ENCODE results near the gene ANKRD30A. TPM values are rescaled to one million over a fixed set of nuclear protein-coding genes. Genes with fewer than 3 reads are reported as not detected.

ANKRD30A gene
- total RNA-seq, 4 donors from 2014 or later = 0.06 to 0.11 (median 0.08) TPM; not detected in 1

DNA sequence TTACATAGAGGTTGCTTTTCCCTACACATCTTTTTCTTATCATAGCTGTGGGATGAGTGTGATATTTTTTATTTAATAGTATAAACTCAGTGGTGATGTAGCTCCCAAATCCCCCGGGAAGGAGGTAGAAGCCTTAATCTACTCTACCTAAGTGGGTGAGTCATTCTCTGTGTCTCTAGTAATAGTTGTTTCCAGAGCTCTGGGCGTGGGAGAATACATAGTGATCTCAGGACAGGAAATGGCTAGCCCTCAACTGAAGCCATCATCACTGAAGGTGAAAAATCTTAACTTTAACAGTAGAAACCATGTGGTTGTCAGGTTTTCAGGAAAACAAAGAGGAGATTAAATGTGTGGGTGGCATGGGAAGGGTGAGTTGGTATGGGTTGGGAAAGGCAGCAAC, 278.4 kb downstream of the ANKRD30A start:
- 55 to 57% methylated on average over 2 of the region's 2 CpGs for WGBS, 2 donors
- TF ChIP-seq, protein P1, sequence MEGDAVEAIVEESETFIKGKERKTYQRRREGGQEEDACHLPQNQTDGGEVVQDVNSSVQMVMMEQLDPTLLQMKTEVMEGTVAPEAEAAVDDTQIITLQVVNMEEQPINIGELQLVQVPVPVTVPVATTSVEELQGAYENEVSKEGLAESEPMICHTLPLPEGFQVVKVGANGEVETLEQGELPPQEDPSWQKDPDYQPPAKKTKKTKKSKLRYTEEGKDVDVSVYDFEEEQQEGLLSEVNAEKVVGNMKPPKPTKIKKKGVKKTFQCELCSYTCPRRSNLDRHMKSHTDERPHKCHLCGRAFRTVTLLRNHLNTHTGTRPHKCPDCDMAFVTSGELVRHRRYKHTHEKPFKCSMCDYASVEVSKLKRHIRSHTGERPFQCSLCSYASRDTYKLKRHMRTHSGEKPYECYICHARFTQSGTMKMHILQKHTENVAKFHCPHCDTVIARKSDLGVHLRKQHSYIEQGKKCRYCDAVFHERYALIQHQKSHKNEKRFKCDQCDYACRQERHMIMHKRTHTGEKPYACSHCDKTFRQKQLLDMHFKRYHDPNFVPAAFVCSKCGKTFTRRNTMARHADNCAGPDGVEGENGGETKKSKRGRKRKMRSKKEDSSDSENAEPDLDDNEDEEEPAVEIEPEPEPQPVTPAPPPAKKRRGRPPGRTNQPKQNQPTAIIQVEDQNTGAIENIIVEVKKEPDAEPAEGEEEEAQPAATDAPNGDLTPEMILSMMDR (IDR thresholded peaks at IDR 0.05) = no peak
- no peak for TF ChIP-seq POLR2A (IDR thresholded peaks at IDR 0.05)
- intact Hi-C loops (cut with DNase I; ENCODE audit: low total_unique reads) = no loop called here
- no peak overlapping the region for H3K4me3 ChIP-seq (ENCODE audit: low read depth, poor library complexity, severe bottlenecking)
- DNase-seq (ENCODE audit: low spot score in 2 of 2) = no peak
